H1 (cell line): ENCODE measurements around the gene OPCML. TPM values are rescaled to one million over a fixed set of nuclear protein-coding genes. Genes with fewer than 3 reads are reported as not detected.

ENCODE experiments used
- SUZ12 ChIP-seq: fragments of 200-600 bp; sonication (generic); IDR thresholded peaks from 2 replicates; pipeline ENCODE4 v1.6.1; 2012; ENCODE audit warnings: mild to moderate bottlenecking, inconsistent platforms, low read length, moderate library complexity, mixed read lengths
- polyA plus RNA-seq, 7 experiments: library from polyadenylated mRNA; depleted of rRNA in 3 of 7; stranded (reverse) in 5 of 7; unstranded in 2 of 7; fragments of >200 nt in 5 of 7; fragments of 200-250 nt in 2 of 7; gene quantifications; 1 replicate in 5 of 7; 2 replicates in 1 of 7; 4 replicates in 1 of 7; pipeline versions ENCODE4 v1.2.1 to v1.2.3, GENCODE V29; 2011 to 2013; ENCODE audit warnings: missing spikeins in 2 of 7, mixed read lengths in 2 of 7
- total RNA-seq: library from RNA; stranded (reverse); fragmentation: NEBNext Ultra II Directional; extraction: Animal tissue kit (Norgen Biotek cat#: 25700); gene quantifications from 2 replicates; pipeline ENCODE4 v1.2.1, GENCODE V29; 2021

The OPCML gene
- total and polyA plus RNA-seq, 2 of the 8 experiments (the other 6 are each of a cell fraction or from before 2014, with no cell fraction given) = 2.3 to 3.1 TPM

DNA sequence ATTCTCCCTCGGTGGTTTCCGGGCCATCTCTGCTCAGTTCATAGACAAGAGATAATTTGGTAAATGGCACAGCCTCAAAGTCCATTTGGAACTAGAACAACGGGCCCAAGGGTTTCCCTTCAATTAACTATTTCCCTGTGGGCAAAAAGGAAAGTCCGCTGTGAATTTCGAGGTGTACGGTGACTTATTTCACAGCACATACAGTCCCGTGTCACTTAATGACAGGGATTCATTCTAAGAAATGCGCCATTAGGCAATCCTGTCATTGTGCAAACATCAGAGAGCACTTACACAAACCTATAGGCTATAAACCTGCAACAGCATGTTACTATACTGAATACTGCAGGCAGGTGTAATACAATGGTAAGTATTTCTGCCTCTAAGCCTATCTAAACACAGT, 551.6 kb downstream of the OPCML start (continued):
- TF ChIP-seq SUZ12 = no peak
